Stimulated activated CD4-positive, alpha-beta T cell treated with anti-CD3 and anti-CD28 coated beads, Interleukin-1b, Interleukin-23, amount 100 ng/mL, for 1 hour (primary cell): ENCODE data around the gene WDFY3.

ENCODE experiments used
- DNase-seq, 2 donors: peaks; one replicate each; pipeline ENCODE4 v3.0.0-alpha.2; 2020; ENCODE audit warnings: low read depth in 2 of 2

Gene WDFY3

DNA sequence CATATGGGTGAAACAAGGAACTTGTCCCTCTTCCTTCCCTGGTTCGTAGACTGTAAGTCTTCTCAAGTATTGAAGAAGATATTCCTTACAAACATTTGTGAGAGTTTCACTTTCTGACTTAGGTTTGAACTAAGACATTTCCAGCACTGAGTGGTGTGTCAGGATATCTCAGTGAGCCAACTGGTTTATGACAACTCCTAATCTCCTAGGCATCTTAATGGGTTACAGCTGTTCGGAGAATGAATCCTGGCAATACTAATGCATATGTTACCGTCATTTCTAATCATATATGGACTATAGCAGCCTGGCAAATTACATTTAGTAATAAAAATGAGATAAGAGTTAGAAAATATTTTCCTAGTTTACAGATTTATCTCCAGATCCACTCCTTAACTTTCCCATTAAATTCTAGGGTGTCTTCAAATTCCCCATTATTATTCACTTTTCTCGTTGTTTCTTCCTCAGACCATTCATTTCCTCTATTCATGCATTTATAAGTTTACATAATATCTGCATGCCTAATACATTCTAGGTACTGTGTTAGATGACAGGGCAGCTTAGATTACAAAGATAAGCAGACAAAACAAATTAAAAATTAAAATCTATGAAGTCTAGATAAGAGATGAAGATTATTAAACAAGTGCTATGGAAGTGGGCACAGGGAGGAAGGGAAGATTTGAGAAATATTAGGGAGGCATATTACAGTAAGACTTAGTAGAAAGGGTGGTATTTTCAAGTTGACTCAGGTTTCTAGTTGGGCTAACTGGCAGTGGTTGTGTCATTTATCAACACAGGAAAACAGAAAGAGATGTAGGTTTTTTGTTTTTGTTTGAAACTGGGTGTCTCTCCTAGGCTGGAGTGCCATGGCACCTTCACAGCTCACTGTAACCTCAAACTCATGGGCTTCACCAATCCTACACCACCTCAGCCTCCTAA lies 173.9 kb downstream of the WDFY3 start:
- DNase-seq = no peak

DNA sequence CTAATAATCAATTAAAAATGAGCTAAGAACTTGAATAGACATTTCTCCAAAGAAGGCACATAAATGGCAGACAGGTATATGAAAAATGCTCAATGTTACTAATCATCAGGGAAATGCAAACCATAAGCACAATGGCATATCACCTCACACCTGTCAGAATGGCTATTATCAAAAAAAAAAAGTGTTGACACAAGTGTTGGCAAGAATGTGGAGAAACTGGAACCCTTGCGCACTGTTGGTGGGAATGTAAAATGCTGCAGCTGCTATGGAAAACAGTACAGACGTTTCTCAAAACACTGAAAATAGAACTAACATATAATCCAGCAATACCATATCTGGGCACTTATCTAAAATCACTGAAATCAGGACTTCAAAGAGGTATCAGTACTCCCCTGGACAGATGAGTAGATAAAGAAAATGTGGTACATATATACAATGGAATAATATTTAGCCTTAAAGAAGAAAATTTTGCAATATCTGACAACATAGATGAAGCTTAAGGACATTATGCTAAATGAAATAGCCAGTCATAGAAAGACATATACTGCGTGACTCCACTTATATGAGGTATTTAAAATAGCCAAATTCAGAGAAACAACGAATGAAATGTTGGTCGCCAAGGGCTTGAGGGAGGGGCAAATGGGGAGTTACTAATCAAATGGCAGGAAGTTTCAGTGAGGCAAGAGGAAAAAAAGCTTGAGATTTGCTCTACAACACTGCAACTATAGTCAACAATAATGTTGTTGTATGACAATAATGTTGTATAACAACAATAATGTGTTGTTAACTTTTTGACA lies 175.5 kb downstream of the WDFY3 start:
- no peak for DNase-seq

- DNase-seq = no peak
These were observed 180.0 kb downstream of the WDFY3 start for GRCh38 chr4:84786478-84786877.

DNA sequence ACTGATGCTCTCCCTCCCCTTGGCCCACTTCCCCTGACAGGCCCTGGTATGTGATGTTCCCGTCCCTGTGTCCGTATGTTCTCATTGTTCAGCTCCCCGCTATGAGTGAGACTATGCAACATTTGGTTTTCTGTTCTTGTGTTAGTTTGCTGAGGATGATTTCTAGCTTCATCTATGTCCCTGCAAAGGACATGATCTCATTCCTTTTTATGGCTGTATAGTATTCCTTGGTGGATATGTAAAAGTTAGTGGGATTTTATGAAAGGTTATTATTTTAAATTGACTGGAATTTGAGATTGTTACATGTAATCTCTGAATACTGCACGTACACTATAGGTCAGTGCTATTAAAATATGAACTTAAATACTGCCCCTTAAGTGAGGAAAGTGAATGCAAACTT lies 184.0 kb downstream of the WDFY3 start:
- no peak for DNase-seq

- no peak for DNase-seq
These were observed 185.8 kb downstream of the WDFY3 start for GRCh38 chr4:84780719-84781118.

DNA sequence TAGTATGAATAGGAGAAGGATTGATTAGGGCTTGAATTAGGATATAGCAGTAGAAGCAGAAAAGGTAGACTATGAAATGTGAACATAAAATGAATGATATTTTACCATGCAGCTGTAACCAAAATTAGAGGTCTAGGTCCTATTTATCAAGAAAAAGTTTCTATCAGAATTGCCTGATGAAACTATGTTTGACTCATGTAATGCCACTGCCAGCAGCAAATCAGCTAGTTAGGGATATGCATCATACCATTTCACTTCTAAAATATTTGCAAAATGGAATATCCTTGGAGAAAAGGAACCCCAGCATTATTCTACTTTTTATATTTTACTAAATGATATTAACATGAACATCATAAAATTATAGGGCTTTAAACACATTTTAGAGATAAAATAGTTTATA lies 188.4 kb downstream of the WDFY3 start:
- DNase-seq = no peak

GRCh38 chr4:84767168-84767567 lies 199.3 kb downstream of the WDFY3 start:
- DNase-seq = no peak

- DNase-seq = no peak
These were observed 213.0 kb downstream of the WDFY3 start for GRCh38 chr4:84753321-84753972.

DNA sequence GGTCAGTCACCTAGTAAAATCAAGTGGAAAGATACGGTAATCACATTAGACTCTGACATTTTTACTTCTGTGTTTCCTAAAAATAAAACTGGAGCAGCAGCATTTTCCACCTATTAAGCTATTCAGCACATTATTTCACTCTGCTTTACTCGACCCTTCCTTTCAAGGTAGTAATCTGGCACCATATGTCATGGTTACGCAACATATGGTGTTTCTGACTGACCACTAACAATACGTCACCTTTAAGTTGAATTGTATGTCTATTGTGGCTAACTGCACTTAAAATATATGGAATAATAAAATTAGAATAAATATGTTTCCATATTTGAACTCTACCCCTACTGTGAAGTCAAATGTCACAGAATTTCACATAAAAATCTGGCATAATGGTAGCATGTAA lies 214.8 kb downstream of the WDFY3 start:
- no peak for DNase-seq

DNA sequence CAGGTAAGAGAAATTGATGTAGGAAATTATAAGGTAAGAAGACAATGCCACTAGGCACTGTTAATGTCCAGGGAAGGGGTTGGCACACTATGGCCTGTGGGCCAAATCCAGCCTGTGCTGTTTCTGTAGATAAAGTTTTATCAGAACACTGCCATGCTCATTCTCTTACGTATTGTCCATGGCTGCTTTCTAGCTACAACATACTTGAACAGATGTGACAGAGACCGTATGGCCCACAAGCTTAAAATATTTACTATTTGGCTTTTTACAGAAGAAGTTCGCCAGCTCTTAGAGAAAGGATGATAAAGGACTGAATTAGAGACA lies 215.6 kb downstream of the WDFY3 start:
- DNase-seq = no peak

GRCh38 chr4:84750260-84750959 lies 216.1 kb downstream of the WDFY3 start:
- no peak for DNase-seq

DNA sequence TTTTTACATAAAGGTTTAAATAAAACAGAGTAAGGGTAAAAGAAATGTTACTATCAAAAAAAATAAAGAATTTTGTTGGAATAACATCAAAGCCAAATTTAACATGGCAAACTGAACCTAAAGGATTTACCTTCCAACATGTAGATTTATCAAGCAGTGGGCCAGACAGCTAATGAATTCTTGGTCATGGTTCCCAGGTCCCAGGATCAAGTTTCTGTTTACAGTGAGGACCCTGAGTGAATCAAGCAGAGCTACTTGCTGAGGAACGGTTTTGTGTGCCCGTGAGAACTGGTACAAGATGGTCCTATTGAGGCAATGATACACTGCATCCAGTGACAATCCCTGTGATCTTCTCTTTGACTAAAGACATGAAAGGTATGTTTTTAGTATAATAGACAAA lies 226.4 kb downstream of the WDFY3 start:
- no peak for DNase-seq

GRCh38 chr4:84738622-84739021 lies 227.9 kb downstream of the WDFY3 start:
- no peak for DNase-seq

DNA sequence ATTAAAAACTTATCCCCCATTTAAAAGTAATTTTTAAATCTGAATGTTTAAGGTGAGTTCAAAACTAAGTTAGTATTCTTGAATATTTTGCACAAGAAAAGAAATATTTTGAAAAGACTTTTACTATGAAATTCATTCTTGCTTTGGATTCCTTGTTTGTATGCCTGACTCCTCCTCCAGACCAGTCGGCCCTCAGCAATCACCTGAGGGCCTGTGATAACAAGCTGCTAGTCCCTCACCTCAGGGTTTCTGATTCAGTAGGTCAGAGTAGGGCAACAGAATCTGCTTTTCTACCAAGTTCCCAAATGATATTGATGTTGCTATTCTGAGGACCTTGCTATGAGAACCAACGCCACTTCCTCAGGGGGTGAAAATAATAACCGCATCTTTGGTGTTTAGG lies 228.8 kb downstream of the WDFY3 start:
- no peak for DNase-seq

DNA sequence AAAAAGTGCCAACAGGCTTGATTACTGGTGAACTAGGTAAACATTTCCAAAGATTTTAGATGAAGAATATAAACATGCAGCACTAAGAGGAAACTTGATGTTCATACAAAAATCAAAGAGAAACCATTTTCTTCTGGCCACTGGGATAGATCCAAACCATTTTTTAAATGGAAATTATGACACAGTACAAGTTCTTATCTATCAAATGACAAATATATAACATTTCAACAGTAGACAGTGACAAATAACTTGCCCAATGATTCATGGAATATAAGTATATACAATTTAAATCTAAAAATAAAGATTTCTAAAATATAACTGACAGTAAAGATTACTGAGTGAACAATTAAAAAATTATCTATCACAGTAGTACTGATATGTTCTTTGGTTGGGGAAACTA lies 232.5 kb downstream of the WDFY3 start:
- no peak for DNase-seq

- DNase-seq = no peak
These were observed 233.0 kb downstream of the WDFY3 start for GRCh38 chr4:84733343-84734033.

- DNase-seq = no peak
These were observed 236.1 kb downstream of the WDFY3 start for GRCh38 chr4:84730375-84730774.

DNA sequence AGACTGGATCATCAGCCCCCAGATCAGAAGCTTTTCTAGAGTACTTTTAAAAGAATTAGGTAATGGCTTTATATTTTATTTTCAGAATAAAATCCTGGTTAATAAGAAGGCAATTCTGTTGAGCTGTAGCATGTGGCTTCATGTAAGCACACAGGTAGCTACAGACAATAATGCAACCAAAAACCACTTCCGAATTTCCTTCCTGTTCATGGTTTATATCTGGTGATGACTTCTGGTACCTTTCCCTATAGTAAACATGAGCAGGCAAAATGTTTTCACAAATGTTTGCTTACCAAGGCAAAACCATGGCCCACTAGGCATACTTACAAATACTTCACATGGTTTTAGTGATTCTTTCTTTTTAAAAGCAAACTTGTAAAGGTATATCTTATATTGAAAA lies 239.0 kb downstream of the WDFY3 start:
- no peak for DNase-seq

- no peak for DNase-seq
These were observed 240.1 kb downstream of the WDFY3 start for GRCh38 chr4:84726356-84726755.

DNA sequence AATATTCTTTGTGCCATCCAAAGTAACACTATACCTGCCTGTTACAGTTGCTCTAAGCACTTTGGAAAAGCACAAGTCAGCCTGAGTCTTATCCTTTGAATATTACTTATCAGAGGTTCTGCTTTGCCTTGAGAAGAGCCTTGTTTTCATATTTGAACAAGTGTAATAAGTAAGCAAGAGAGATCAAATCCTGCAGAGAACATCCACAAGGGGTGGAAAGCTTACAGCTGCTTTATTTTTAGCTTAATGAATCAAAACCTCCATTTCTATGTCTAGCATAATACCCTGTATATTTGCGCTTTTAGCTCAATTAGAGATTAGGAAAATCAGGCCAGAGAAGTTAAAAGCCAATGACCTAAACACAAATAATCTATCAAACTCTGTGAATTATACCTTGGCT lies 243.8 kb downstream of the WDFY3 start:
- no peak for DNase-seq

GRCh38 chr4:84719115-84719514 lies 247.4 kb downstream of the WDFY3 start:
- no peak for DNase-seq
